ENCODE data around the gene NKAIN2.
"Not testable (repeated sequence)": the region's sequence is repeated elsewhere in the genome, so short reads cannot be mapped to it uniquely, and the experiment has no call there.

NKAIN2 gene

GRCh38 chr6:124723671-124724070, 920.0 kb downstream of the NKAIN2 start:
- no peak for DNase-seq

DNA sequence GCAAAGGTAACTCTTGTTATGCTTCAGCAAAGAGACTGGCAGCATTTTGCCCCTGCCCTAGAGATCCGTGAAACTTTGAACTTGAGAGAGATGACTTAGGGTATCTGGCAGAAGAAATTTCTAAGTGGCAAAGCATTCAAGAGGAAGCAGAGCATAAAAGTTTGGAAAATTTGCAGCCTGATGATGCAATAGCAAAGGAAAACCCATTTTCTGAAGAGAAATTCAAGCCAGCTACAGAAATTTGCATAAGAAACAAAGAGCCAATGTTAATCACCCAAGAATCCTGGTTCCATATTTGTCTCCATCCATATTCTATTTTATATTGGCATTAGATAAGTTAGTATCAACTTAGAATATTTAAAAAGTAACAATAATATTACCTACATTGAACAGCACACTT, 934.1 kb downstream of the NKAIN2 start:
- not testable (repeated sequence) for DNase-seq

GRCh38 chr6:124738482-124738881, 934.8 kb downstream of the NKAIN2 start:
- DNase-seq = no peak

DNA sequence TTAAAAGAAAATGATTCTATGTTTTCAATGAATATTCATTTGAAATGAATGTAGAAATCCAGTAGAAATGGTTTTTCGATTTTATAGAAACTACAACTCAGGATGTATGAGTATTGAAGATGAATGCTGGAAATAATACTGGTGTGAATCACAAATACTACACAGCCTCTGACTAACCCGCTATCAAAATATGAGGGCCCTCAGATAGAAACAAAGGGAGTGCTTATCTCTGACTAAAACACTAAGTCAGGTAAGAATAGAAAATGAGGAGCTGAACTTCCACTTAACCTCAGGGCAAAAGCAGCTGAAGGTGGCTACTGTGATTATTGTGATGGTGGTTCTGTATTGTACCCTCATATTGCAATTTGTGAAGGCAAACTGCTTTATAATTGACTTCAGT, 937.7 kb downstream of the NKAIN2 start:
- no peak for DNase-seq

DNA sequence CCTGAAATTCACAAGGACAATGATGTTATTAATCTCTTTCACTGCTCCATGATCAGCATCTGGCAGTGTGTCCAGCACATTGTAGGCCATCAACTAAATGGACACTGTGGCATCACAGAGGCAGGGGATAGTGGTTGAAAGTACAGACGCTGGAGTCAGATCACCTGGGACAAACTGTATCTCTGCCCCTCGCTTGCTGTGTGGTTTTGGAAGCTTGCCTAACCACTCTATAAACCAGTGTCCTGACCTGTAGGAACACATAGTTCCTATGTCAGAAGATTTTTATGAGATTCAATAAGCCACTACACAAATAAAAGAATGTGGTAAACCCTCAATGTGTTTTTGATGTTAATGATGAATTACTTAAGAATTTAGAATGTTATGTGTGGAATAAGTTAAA, 939.3 kb downstream of the NKAIN2 start:
- no peak for DNase-seq

- no peak for DNase-seq
These were observed 939.8 kb downstream of the NKAIN2 start for GRCh38 chr6:124743420-124743819.

DNA sequence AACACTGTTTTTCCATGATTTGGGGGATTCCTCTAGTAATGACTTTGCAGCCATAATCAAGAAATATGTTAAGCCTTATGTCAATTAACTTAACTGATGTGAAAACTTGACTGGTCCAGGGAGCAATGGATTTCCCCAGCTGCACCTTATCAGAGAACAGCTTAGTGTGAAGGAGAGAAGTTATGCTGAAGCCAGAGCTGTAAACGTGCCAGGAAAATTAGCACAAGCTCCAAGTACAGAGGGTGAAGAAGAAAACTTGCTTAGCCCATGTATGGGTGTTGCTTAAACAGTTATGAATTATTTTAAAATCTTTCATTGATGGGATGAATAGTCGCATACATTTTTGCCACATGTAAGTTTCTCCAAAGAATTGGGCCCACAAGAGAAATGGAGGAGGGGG, 943.7 kb downstream of the NKAIN2 start:
- no peak for DNase-seq

GRCh38 chr6:124748778-124749177, 945.1 kb downstream of the NKAIN2 start:
- DNase-seq = no peak

- DNase-seq = no peak
These were observed 949.3 kb downstream of the NKAIN2 start for GRCh38 chr6:124753001-124753400.

DNA sequence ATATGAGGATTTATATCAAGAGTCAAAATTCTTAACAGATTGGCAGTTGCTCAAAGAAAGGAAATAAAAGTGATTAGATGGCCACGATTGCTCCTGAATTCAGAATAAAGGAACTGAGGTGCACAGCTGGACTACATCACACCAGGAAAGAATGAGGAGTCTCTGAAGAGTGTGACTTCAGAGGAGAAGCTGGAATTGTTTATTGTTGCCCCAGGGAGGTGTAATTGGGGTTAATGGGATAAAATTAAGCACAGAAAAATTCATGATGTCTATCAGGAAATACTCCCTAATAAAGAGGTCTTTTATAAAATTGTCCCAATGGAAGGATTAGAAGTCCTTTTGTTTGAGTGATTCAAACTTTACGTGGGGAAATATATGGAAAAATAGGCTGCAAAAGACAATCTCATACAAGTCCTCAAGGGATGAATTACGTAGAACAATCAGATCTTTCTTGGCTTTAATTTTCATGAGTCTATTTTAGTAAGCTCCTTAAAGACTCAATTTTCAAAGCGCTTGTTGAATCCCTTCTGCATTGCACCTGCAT, 950.0 kb downstream of the NKAIN2 start:
- DNase-seq = no peak

DNA sequence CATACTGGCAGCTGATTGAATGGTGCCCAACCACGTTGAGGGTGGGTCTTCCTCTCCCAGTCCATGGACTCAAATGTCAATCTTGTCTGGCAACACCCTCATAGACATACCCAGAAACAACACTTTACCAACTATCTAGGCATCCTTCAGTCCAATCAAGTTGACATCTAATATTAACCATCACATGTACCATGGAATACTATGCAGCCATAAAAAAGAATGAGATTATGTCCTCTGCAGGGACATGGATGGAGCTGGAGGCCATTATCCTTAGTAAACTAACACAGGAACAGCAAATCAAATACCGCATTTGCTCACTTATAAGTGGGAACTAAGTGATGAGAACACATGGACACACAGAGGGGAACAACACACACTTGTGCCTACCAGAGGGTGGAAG, 951.7 kb downstream of the NKAIN2 start:
- DNase-seq = no peak

- no peak for DNase-seq
These were observed 953.9 kb downstream of the NKAIN2 start for GRCh38 chr6:124757560-124757959.

DNA sequence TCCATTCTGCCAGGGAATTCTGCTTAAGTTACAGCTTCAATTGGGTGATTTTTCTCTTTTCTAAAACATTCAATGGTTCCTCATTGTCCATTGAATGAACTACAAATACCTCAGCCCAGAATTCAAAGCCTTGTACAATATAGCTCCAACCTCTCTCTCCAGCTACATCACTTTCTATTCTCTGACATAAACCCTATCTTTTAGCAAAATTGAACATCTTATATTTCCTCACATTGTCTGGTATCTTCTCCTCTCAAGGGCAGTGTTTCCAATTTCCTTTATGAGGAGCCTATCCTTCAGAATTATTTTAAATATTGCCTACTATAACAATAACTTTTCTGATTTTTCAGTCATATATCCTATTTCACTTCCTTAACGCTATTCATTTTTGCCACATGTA, 955.0 kb downstream of the NKAIN2 start:
- DNase-seq = no peak

DNA sequence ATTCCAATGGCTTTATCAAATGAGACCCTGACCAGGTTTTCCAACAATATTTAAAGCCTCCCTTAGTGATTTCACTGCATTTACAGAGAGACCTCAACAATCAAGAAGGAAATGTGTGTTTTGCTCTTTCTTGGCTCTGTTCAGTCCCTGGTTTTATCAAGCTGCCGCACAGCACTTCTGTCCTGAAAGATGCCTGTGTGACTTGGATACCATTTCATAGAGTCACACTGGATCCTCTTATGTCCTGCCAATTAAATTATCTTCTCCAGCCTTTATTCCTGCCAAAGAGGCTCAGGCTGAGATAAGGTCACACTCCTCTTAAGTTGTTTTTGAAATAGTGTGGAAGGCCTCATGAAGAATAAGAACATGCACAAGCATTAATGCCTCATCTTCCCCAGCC, 961.6 kb downstream of the NKAIN2 start:
- no peak for DNase-seq

GRCh38 chr6:124768224-124768623, 964.6 kb downstream of the NKAIN2 start:
- no peak for DNase-seq

GRCh38 chr6:124769811-124770544, 966.3 kb downstream of the NKAIN2 start:
- DNase-seq = no peak

GRCh38 chr6:124770784-124771183, 967.1 kb downstream of the NKAIN2 start:
- DNase-seq = no peak

- no peak for DNase-seq
These were observed 969.2 kb downstream of the NKAIN2 start for GRCh38 chr6:124772733-124773319.

- DNase-seq = no peak
These were observed 971.5 kb downstream of the NKAIN2 start for GRCh38 chr6:124775121-124775520.

DNA sequence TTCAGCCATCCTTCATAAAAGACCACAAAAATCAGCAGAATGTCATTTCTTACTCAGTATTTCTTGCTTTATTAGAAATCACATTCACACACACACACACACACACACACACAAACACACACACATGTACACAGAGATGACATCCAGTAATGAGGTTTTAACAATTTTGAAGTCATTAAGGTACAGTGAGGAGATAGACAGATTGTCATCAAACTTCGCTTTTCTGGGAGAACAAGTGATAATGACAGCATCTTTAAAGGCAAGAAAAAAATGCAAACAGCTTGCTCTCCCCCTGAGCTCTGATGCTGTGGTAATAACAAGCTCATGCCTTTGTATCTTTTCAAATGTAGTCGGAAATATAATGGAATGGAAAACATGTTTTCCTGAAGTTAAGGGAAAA, 974.2 kb downstream of the NKAIN2 start:
- DNase-seq = no peak

DNA sequence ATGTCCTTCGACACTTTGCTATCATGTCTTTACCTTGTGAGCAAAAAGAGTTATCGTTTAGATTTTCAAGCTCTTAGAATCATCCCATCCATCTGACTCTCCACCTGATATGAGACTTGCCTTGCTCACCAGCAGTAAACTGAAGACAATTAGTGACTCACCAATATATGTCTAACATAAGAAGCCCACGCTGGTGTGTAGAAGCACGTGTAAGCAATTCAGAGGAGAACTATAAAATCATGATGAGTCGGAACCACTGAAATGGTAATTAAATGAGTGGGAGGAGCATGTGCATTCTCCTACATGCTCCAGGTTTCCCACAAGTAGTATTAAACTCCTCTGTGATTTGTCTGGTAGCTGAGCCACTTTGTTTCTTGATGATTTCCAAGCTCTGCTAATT, 977.0 kb downstream of the NKAIN2 start:
- no peak for DNase-seq

DNA sequence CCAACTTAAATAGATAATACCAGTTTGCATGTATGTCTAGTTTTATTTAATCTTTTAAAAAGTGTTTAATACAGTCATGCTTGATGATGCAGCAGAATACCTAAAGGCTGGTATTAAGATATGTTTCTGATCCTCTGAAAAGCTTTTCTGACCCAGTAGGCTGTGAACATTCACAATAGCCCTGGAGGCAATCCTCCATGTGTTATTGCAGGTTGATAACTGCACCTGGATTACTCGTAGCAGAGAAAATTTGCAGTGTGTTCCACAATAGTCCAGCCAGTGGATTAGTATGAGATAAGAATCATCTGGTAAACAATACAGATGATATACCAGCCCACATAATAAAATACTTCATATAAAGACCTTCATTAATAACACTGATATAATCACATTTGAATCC, 979.7 kb downstream of the NKAIN2 start:
- DNase-seq = no peak

DNA sequence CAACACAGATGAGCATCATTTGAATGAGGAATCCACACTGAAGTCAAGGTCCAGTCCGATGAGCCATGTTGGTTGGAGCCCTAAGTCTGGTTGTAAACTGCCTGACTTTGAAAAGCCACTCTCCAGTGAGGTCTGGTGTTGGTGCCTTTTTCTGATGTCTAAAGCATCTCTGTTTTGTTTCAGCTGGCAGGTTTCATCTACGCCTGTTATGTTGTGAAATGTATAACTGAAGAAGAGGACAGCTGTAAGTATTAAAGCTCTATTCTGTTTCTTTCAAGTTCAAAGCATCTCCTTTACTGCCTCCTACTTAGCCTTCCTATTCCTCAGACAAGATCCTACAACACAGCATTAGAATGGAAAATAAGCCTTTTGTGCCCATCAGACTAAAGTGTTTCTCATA, 987.5 kb downstream of the NKAIN2 start:
- no peak for DNase-seq

DNA sequence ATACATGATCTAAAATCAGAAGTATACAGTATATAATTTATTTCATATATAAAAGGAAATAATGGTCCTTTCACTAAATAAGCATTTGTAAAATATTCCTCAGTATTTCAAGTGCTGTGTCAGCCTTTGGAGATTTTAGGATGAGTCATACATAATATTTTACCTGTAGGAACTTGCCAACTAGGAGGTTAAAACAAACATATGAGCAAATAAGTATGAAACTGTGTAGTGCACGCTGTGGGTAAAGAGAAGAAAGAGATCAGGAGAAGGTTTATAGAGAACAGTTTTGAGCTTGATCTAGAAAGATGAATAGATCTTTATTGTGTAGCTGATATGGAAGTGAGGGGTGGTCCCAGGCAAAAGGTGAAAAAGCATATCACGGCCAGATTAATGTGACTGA, 988.7 kb downstream of the NKAIN2 start:
- no peak for DNase-seq

DNA sequence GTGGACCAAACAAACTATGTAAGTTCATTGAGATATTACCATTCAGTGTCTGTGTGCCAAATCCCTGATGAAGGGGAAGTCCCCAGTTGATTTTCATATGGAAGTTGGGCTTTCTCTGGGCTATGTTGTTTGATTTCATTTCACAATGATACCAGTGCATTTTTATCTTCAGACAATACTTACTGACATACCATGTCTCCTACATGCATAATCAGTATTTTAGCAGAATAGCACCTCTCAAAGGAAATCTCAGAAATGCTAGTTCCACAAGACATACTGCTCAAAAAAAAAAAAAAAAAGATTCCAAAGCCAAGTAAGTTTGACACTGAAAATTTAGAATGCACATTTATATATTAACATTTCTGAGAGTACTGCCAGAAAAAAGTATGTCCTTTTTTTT, 989.7 kb downstream of the NKAIN2 start:
- no peak for DNase-seq

Data from NCI-H2029 (cell line).